ENCODE data around the gene ABCD1. TPM values are rescaled to one million over a fixed set of nuclear protein-coding genes. Genes with fewer than 3 reads are reported as not detected.
A peak's percentile ranks its signal among the peaks of the same experiment; 100 is the strongest.
"Not testable (repeated sequence)": the region's sequence is repeated elsewhere in the genome, so short reads cannot be mapped to it uniquely, and the experiment has no call there.

The ABCD1 gene
- total RNA-seq, 1 donor from 2014 or later, result 16.5 TPM

- intact Hi-C loops (cut with micrococcal nuclease), result not testable (repeated sequence)
- peak; percentile 62 for ATAC-seq
- DNase-seq, result peak; percentile 62
These were observed 19.1 kb upstream of the ABCD1 start for GRCh38 chrX:153705403-153706060.

DNA sequence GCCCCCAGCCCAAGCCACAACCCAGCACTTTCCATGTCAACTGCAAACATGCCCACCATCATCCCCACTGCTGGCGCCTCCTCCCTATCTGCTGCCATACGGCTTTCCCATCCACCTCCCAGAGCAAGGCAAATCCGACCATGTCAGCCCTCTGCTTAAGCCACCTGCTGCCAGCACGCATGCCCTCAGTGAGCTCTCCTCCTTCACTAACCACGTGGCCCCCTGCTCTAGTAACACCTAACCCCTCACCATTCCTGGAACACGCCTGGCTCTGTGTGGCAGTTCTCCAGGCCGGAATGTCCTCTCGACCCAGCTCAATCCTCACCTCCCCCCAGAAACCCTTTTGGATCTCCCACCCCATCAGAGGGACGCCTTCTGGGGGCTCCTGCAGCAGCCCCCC lies 17.9 kb upstream of the ABCD1 start:
- peak; percentile 45 for ATAC-seq
- peak; percentile 41 for DNase-seq
- intact Hi-C loops (cut with micrococcal nuclease), result no loop called here

DNA sequence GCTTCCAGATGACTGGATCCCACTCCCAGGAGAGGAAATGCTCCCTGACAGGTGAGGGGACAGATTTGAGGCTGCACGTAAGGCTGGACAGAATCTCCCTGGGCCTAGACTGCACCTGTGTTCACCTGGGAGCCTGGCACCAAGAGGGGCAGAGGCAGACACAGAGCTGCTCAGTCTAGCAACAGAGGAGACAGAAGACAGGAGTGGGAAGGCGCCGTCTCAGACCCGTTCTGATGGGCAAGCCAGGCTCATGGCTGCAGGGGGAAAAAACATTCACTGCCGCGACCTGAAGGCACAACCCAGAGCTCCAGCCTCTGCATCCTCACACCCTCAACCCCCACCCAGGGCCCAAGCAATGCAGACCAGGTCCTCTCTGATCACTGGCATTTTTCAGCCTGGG lies 17.2 kb upstream of the ABCD1 start:
- DNase-seq, result no peak
- no peak for ATAC-seq

DNA sequence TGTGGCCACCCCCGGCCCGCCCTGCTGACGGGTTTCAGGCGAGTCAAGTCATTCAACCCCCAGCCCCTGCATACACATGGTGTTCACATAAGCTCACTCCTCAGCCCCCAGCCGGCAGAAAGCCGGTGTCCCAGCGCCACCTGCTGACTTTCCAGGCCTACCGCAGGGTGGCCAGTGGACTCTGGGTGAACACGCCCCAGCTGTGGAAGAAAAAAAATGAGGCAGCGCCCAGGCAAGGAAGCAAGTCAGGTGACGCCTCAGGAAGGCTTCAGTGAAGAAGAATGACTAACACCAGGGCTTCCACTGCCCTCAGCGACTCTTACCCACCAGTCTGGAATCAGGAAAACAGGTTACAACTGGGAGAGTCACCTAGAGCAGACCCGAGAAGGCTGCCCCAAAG lies 16.2 kb upstream of the ABCD1 start:
- ATAC-seq (peak; percentile 65), DNase-seq (peak; percentile 78)
- intact Hi-C loops (cut with micrococcal nuclease), result no loop called here

More for the DNA sequence above, 17.2 kb upstream of the ABCD1 start:
- intact Hi-C loops (cut with micrococcal nuclease), result no loop called here

- intact Hi-C loops (cut with micrococcal nuclease), result no loop called here
- no peak for ATAC-seq
- DNase-seq, result no peak
These were observed 14.7 kb upstream of the ABCD1 start for GRCh38 chrX:153709726-153710674.

DNA sequence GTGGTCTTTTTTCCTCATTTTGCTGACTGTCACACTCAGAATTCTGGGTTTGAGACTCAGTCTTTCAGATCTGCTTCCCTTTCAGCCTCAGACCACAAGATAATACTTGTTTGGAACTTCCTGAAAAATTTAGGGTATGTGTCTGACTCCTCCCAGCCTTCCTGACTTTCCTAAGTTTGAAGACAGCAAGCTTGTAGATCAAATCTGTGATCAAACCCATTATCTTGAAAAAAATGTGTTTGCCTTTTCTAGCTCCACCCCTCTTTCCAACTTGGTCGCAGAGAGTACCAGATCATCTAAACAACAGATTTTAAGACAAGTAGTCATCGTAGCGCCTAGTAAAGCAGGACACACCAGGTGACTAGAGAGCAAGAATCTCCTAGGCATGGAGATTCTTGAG lies 10.4 kb upstream of the ABCD1 start:
- DNase-seq (no peak), ATAC-seq (no peak)
- intact Hi-C loops (cut with micrococcal nuclease), result no loop called here

DNA sequence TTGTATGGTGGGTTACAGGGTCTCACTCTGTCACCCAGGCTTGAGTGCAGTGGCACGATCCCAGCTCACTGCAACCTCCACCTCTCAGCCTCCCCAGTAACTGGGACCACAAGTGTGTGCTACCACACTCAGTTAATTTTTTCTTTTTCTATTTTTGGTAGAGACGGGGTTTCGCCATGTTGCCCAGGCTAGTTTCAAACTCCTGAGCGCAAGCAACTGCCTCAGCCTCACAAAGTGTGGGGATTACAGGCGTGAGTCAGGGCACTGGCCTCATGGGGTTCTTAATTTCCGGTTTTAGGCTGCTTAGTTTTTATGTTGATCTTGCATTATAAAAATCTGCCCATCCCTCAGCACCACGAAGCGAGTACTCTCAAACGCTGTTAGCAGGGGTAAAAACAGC lies 7.2 kb upstream of the ABCD1 start:
- no peak for ATAC-seq
- no peak for DNase-seq
- intact Hi-C loops (cut with micrococcal nuclease), result no loop called here

GRCh38 chrX:153719238-153719637 lies 5.4 kb upstream of the ABCD1 start:
- ATAC-seq, result no peak
- intact Hi-C loops (cut with micrococcal nuclease), result no loop called here
- no peak for DNase-seq

- intact Hi-C loops (cut with micrococcal nuclease), result no loop called here
- no peak for ATAC-seq
- no peak for DNase-seq
These were observed 5.0 kb upstream of the ABCD1 start for GRCh38 chrX:153719701-153720100.

GRCh38 chrX:153722704-153723350 lies 1.8 kb upstream of the ABCD1 start:
- intact Hi-C loops (cut with micrococcal nuclease), result no loop called here
- ATAC-seq (no peak), DNase-seq (no peak)

DNA sequence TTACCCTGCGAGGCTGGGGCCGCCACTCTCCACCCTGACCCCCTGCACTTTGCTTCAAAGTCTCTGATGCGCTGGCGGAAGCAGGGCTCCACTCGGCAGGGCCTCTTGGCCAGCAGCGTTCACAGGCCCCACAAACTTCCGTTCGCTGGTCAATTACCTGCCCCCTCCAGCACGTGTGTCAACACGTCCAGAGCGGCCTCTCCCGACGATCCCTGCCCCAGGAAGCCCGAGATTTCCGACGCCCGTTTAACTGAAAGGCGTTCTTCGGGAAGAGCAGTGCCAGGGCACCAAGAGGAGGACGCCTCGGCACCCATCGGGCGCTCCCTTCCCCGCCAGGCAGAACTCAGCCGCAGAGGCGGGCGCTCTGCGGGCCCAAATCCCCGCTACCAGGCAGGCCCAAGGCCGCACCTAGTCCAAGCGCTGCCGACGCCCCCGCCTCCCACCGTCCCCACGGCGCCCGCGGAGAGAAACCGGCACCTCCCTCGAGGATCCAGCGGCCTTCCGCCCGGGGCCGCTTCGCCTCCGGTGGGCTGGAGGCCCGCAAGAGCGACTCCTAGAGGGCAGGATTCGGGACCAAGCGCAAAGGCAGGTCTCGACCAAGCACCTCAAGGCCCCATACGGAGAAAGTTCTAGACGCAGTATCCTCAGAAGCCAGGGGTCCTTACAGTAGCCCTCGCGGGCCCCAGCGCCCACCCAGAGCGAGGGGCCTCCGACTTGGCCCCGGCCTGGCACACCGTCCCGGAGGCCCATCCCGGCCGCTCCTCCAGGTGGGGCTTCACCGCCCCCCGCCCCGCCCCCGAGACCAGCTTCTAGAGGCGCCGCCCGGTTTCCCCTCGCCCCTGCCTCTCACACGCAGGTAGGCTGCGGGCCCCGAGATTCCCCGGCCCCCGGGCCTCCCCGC lies 1.1 kb upstream of the ABCD1 start:
- peak; percentile 1 for ATAC-seq
- peak; percentile 49 for DNase-seq
- intact Hi-C loops (cut with micrococcal nuclease), result no loop called here

DNA sequence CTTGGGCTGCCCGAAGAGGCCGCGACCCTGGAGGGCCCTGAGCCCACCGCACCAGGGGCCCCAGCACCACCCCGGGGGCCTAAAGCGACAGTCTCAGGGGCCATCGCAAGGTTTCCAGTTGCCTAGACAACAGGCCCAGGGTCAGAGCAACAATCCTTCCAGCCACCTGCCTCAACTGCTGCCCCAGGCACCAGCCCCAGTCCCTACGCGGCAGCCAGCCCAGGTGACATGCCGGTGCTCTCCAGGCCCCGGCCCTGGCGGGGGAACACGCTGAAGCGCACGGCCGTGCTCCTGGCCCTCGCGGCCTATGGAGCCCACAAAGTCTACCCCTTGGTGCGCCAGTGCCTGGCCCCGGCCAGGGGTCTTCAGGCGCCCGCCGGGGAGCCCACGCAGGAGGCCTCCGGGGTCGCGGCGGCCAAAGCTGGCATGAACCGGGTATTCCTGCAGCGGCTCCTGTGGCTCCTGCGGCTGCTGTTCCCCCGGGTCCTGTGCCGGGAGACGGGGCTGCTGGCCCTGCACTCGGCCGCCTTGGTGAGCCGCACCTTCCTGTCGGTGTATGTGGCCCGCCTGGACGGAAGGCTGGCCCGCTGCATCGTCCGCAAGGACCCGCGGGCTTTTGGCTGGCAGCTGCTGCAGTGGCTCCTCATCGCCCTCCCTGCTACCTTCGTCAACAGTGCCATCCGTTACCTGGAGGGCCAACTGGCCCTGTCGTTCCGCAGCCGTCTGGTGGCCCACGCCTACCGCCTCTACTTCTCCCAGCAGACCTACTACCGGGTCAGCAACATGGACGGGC lies 579 bp downstream of the ABCD1 start:
- no peak for DNase-seq
- no peak for ATAC-seq
- intact Hi-C loops (cut with micrococcal nuclease), result no loop called here

GRCh38 chrX:153725832-153726285 lies 1.2 kb downstream of the ABCD1 start:
- DNase-seq (peak; percentile 46), ATAC-seq (no peak)
- intact Hi-C loops (cut with micrococcal nuclease), result no loop called here

- DNase-seq, result peak; percentile 73
- intact Hi-C loops (cut with micrococcal nuclease), result no loop called here
- peak; percentile 35 for ATAC-seq
These were observed 1.8 kb downstream of the ABCD1 start for GRCh38 chrX:153726286-153727122.

- intact Hi-C loops (cut with micrococcal nuclease), result no loop called here
- ATAC-seq, result peak; percentile 29
- DNase-seq, result peak; percentile 80
These were observed 2.7 kb downstream of the ABCD1 start for GRCh38 chrX:153727123-153727931.

- no peak for DNase-seq
- ATAC-seq, result no peak
- intact Hi-C loops (cut with micrococcal nuclease), result no loop called here
These were observed 3.4 kb downstream of the ABCD1 start for GRCh38 chrX:153728095-153728494.
